NCI-H2171 (cell line): Measurements from ENCODE around the gene ANP32A.

Experiments
- DNase-seq: peaks from one replicate; lab custom pipeline; 2025; lab: John Stamatoyannopoulos, UW

ANP32A gene

DNA sequence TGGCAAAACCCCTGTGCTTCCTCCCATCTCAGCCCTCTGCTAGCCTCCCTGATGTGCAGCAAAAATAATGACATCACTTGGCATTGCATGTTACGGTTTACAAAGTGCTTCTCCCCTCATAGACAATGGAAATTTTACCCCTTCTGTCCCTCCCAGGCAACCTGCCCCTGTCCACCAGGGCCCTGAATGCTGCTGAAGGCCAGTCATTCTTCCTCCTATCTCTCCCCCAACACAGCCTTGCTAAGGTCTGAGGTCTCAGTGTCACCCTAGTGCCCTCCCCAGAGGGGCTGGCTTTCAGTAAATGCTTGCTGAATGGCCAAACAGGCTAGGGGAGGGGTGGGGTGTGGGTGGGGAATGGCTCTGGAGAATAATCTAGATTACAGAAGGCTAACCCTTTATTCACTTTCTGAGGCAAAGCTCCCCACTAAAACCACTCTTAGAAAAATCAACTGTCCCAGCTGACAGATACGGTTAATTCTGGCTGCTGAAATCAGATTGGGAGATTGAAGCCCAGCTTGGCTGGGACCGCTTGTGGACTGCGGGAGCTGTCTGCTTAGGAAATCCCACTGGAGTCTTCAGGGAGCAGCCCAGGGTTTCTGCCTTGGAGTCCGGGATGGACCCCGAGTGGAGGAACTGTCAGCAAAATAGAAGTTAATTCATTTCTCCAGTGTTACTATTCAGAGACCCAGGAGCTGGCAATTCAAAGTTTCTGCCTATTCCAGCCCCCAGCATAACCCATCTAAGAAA is 22.9 kb downstream of the ANP32A start:
- DNase-seq = no peak

DNA sequence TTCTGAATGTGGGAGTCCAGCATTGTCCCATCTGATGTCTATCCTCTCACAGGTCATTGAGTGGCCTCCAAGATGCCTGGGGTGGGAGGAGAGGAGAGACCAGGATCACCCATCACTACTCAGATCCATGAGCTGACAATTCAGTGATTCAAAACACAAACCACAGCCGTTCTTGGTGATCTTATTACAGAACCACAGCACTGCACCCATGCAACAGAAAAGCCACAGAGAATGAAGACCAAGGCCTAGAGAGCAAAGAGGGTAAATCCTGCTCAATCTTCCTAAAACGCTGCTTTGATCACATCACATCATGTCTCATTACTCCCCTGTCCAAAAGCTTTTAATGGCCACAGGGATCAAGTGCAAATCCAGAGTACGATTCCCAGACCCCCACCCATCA is 23.5 kb downstream of the ANP32A start:
- no peak for DNase-seq

DNA sequence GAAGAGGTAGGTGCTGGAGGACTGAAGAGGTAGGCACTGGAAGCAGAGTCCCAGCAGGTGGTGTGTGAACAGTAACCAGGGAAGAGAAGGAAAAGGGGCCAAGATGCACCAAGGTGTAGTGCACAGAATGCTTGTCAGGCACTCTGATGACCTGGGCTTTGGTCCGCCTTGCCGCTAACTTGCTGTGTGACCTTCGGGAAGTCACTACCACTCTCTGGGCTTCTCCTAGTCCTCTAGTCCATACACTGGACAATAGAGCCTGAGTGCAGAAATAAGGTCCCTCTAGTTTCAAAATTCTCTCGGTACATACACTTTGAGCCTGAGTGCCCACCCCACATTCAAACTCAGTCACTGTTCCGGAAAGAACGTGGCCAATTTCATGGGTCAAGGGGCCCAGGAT is 24.1 kb downstream of the ANP32A start:
- DNase-seq = no peak

DNA sequence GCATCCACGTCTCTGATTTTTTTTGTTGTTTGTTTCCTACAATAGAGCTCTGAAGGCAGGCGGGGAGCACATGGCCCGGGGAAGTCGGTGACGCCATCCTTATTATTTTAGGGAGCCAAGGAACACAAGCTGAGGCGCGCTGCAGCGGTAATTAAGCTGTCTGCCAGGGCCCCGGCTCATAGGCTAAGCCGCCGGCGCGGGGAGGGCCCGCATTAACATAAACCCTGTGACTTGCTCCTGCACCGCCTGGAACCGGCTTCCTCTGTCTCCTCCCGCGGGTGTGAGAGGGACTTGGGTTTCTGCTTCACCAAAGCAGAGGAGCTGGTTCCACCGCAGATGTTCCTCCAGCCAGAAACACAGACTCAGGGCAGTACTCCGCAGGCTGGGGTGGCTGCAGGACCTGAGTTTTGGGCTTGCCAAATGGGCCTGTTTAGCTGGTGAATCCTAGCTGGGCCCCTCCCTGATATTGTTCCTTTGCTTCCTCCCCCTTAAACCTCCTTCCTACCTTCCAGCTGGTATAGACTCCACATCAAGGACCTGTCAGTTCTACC is 25.3 kb downstream of the ANP32A start:
- peak; percentile 25 for DNase-seq

DNA sequence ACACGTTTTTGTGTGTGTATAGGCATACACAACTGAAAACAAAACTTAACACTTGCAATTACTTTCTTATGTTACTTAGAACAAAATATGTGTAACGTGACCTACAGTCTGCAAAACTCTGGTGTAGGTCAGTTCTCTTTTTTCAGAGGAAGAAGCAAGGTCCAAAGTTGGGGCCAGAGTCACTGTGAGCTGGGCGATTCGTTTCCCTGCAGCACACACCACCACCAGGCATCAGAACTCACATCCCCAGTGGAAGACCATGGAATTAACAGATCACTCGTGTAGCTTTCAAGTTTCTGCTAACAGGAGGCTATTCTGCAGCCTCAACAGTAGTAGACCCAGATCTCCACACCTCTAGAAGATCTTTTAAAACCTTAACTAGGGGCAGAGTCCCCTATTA is 25.8 kb downstream of the ANP32A start:
- no peak for DNase-seq

DNA sequence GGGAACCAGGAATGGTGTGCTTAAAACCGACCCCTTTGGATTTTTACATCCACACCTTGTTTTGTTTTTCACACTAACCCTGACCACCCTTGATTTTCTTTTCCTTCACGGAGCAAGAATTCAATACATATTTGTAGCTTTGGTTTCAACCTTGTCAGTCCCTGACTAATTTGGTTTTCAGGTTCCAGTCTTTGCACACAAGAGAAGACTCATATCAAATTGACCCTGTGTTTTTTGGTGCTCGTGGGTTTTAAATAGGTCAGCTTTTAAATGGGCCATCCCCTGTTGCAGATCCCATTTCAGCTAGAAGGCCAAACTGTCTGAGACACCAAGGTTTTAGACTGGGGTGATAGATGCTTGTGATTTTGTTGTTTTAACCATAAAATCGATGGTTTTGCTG is 26.4 kb downstream of the ANP32A start:
- DNase-seq = no peak

DNA sequence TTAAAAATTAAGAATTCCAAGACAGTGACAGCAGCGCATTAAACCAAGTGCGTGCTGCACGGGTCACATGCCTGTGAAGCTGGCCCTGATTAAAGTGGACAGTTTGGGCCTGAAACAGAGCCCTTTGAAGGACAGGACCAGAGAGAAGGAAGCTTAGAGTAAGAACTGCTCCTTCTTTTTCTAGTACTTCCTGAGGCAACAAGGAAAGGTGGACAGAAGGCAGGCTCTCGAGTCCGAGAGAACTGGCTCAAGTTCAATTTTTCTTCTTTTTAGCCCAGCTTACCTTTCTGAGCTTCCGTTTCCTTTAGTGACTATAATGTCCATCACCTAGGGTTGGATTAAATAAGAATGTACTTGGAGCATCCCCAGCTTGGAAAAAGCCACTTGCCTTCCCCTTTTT is 26.9 kb downstream of the ANP32A start:
- no peak for DNase-seq

DNA sequence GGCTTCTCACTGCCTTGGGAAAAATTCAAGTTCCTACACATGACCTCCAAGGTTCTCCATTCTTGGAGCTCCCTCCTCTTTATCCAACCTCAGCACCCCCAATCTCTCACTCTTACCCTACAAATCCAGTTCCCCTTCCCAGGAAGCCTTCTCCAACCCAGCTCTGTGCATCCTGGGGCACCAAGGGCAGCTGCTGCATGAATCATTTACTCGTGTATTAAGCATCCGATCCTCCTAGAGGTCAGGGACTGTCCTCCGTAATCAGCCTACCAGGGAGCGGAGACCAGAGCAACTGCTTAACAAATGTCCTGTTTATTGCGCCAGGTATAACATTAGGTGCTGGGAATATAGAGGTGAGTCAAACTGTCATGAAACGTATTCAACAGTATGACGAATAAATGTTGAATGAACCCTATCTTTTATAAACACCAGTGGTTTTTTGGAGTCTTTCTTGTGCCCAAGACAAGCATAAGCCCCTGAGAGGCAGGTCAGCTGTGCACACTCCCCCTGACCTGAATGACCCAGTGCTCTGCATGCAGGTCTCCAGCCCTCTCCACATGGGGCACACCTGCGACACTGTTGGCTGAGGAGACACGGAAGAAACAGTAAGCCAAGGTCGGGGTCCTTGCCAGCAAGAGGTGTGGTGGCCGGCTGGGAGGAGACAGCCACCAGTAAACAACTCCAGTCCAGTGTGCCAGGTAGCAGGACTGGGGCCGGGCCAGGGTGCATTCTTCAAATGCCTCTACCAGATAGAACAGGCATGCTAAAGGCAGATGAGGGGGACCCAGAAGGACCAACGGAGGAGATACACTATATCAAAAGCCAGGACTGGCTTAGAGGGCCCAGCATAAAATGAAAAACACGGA is 27.6 kb downstream of the ANP32A start:
- DNase-seq = no peak

DNA sequence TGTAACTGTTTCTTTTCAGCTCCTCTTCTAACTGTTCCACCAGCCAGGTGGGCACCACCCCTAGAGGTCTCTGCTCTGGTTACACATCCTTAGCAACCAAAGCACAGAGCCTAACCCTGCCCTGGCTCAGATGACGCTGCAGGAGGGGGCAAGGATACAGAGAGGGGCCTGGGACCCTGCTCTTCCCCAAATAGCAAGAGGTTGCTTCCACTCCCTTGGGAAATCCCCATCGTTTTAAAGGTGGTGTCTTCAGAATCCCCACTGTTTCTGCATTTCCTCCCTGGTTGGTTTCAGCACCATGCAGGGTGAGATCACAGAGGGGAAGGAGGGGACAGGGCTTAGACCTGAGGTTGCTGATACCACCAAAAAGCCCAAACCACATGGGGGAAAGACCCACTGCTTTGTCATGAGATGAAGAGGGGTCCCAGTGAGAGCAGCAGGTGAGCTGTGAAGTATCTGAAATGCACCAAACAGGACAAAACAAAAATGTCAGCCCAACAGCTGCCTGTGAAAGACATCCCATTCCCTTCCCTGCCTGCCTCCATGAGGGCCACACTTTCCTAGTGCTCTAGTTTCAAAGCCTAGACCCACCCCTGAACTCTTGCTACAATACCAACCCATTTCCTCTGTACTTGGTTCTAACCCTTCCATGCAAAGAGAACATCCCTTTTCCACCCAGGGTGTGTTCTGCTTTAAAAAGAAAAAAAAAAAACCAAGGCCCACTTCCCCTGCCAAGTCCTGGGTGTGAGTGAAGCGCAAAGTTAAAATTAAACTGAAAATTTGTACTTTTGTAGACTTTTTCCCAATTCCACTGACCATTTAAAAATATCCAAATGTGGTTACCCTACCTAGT is 29.0 kb downstream of the ANP32A start:
- DNase-seq = no peak

DNA sequence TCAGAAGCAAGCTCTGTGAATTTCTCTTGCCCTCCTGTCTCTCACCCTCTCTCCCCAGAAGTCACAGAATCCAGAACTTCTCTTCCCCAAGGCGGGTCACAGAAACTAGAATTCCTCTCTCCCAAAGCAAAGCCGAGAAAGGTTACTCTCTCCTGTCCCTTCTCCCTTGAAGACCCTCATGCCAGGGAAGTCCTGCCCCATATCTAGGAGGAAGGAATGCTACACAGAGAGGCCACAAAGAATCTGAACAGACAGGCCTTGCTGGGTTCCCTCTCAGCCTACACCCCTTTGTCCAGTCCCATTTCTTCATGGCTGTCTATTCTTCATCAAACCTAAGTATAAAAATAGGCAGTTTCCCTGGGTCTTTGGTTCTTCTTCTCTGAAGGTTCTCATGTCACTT is 29.8 kb downstream of the ANP32A start:
- no peak for DNase-seq

DNA sequence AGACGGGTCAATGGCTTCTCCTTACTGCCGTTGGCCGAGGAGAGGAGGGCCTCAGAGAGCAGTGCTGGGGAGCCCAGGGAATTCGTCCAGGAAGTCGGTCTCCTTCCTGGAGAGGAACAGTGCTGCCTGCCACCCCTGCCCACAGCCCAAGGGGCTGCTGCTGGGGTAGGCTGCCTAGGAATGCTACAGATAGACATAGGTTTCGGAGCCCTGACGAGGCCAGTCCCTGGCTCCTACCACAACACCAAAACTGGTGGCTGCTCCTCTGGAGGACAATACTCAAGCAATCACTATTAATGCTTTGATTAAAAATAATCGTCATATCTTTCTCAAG is 30.5 kb downstream of the ANP32A start:
- DNase-seq = no peak

DNA sequence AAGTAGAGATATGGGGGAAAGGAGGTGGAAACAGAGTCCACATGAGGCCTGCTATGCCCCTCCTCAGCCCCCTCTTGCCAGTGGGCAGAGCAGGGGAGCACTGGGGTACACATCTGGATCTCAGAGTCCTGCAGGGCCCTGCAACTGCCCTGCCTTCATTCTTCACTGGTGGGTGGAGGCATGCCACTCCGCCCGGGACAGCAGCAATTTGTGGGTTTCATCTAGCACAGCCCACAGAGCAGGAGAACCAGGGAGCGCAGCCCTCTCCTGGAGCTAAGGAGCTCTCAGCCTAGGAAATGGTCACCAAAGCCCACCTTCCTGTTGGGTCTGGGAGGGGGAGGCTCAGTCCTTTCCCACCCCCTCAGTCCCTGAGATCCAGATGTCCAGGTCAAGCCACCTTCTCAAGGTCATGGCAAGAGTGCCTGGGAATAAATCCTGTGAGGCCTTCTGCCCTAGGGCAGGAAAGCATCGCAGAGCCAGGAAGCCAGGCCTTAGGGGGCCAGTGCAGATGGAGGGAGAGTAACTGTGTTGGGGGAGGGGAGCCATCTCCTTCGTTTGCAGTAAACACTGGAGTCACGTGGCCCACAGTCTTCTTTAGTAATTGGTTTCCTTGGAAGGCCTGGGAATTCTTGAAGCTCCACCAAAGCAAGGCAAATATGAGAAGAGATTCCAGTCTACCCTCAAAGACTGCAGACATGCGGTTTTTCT is 31.0 kb downstream of the ANP32A start:
- no peak for DNase-seq

DNA sequence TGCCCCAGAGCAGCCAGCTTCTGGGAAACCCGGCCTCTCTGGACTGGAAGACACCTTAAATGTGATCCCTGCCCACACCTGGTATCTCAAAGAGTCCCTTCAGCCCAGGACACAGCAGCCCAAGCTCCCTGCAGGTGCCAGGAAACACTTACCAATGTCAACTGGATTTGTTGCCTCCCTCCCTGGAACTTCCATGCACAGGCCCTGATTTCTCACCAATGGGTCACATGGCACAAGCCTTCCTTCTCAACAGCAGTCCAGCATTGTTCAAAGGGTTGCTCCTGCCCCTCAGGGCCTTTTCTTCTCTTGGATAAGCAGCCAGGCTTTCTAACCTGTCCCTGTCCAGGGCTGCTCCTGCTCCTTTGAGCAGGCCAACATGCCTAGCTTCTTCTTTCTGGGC is 31.6 kb downstream of the ANP32A start:
- no peak for DNase-seq

DNA sequence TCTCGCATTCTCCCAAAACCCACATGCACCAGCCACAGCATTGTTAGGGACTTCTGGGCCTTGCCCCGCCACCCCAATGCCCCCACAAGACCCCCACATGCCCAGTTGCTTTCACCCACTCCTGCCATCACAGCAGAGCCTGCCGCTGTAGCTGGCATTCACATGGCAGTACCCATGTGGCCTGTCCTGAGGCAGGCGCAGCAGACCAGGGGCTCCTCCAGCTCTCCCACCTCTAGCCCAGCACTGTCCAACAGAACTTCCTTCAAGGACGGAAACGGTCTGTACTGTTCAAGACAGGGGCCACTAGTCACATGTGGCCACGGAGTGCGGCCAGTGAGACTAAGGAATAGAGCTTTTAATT is 32.5 kb downstream of the ANP32A start:
- DNase-seq = no peak

DNA sequence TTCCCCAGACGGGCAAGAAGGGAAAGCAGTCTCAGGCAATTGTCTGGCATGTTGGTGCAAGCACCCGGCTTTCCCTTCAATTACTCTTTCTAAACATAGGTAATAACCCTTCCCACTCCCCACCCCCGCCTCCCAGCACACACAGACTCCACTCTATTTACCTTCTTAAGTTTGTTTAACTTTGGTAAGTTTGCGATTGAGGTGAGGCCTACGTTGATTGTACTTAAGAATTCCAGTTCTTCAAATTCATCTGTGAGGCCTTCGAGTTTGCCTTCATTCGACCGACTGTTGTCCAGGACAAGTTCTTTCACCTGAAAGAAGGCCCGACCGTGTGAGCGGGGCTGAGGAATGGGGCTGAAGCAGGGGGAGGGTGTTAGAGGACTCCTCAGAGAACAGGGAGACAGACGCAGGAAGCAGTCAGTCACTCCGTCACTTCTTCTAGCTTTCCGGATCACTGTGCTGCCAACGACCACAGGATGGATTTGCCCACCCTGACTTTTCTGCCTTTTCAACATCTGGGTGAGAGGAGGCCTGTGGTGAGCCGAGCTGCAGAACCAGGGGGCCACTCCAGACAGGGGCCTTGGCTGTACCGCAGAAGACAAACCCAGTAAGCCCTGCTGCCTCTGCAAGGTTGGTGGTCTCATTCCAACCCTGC is 33.0 kb downstream of the ANP32A start:
- no peak for DNase-seq

DNA sequence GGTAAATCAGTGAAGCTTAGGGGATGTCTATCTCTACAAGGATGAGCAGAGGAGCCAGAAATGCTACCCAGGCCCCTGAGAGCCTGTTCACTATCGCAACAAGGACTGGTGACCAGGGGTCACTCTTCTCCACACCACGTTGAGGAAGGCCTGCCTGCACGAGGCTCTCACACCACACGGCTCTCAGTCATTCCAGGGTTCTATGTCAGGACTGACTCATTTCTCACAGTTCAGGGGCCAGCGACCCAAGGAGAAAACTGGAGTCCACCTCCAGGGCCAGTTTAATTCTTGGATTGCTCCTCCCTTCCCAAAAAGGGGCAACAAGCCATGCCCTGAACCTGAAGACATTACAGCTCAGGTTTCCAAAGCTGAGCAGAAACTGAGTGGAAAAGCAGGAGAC is 33.9 kb downstream of the ANP32A start:
- no peak for DNase-seq

DNA sequence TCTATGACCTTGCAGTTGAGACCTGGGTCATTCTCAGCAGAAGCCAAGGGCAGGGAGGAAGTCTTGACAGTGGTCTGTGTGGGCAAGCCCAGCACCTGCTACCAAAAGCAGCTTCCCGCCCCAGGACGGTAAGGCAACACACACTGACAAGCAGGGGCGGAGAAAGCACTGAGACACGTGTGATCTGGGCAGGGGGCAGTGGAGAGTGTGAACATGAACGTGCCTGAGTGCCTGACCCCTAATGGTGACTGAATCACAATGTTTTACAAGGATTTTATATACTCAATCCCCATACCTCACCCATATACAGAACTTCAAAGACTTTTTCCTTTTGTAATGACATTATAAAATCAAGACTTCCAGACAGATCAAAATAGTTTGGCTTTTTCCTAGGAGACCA is 35.2 kb downstream of the ANP32A start:
- DNase-seq = no peak

DNA sequence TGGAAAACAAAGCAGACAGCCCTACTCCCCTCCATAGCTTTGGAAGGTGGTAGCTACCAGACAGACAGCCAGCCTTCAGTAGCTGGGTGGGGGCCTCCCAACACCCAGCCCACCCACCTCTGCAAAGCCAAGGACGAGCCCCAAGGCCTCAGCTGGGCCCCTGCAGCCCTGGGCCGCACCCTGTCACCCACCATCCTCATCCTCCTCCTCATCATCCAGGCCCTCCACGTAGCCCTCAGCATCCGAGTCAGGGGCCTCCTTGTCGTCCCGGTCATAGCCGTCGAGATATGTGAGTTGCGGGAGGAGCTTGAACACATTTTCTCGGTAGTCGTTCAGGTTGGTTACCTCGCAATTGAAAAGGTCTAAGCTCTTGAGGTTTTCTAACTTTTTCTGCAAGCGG is 36.5 kb downstream of the ANP32A start:
- DNase-seq = no peak

DNA sequence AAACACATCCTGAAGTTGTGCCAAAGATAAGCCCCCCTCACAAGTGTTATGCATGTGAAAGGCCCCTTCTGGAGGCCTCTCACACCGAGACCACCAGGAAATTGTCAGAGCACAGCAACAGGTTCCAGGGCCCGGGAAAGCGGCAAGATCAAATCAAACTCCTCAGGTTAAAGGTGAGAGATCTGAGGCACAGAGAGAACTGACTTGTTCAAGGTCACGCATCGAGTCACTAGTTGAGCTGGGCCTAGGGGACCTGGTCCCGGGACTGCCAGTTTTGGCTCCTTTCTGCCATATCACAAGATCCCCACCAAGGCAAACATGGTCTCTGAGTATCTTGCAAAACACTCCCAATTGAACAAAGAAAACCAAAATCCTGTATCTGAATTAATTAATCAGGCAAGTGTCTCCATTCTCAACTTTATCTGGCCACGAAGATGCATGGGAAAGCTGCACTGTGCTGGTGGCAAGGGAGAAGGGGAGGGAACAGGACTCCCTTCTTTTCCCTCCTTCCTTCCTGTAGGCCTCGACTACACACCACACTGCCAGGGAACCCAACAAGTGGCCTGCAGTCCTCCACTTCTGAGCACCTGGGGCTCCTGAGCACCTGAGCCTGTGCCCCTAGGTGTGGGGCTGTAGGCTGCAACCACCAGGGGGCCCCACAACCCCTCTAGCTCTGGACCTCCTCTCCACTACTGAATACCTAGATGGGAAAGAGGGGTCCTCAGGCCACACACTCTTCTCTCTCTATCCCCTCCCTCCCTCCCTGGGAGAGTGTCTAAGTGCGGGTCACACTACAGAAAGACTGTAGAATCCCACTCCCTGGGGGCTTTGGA is 37.3 kb downstream of the ANP32A start:
- DNase-seq = no peak

DNA sequence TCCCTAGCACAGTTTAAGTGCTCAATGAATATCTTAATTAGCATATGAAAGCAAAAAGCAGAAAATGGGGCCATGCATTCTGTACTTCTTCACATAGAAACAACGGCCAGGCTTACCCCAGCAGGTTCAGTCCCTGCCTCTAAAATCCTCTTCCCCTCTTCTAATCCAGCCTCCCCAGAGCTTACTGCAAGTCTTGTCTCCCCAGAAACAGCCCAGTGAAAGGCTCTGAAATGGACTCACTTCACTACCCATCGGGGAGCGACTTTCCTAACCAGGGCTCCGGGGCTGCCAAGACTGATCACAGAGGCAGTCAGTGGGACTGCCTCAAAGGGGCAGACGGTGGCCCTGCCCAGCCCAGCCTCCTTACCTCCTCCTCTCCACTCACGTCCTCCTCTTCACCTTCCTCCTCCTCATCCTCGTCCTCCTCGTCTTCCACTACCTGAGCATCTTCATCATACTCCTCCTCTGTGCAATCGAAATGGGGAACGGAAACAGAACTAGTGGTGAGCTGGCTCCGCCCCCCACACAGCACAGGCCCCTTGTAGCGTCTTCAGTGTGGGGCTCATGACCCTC is 38.0 kb downstream of the ANP32A start:
- no peak for DNase-seq
